Mesothelial cell of epicardium (in vitro differentiated cells): ENCODE results near the gene SVEP1. TPM values are rescaled to one million over a fixed set of nuclear protein-coding genes. Genes with fewer than 3 reads are reported as not detected.
A peak's percentile ranks its signal among the peaks of the same experiment; 100 is the strongest.

Source experiments
- DNase-seq, 2 experiments: peaks; one replicate each; pipeline ENCODE4 v3.0.0; 2021; ENCODE audit warnings: low spot score in 2 of 2; ENCODE audit not compliant: unreplicated experiment in 2 of 2
- H3K27ac Mint-ChIP-seq: 2 replicates; pipeline ENCODE4 v1.8.0; 2021; ENCODE audit warnings: mixed read lengths
- H3K27me3 Mint-ChIP-seq: 2 replicates; pipeline ENCODE4 v1.8.0; 2021; ENCODE audit warnings: low read depth, mixed read lengths
- H3K36me3 Mint-ChIP-seq: 2 replicates; pipeline ENCODE4 v1.8.0; 2021; ENCODE audit warnings: mixed read lengths
- H3K4me1 Mint-ChIP-seq: 2 replicates; pipeline ENCODE4 v1.8.0; 2021; ENCODE audit warnings: mixed read lengths
- H3K4me3 Mint-ChIP-seq: 2 replicates; pipeline ENCODE4 v1.8.0; 2021; ENCODE audit warnings: mild to moderate bottlenecking, moderate library complexity, mixed read lengths
- H3K9me3 Mint-ChIP-seq: 2 replicates; pipeline ENCODE4 v1.8.0; 2021; ENCODE audit warnings: mixed read lengths
- total RNA-seq: library from RNA; stranded (reverse); gene quantifications from 3 replicates; pipeline ENCODE4 v1.2.1, GENCODE V29; 2021
- TF ChIP-seq, protein P1 (sequence below): fragments of 200-600 bp; sonication (generic); IDR thresholded peaks from one replicate; pipeline ENCODE4 v1.5.0; 2021; ENCODE audit warnings: antibody characterized with exemption; ENCODE audit not compliant: unreplicated experiment

SVEP1 gene
- total RNA-seq, 1 donor from 2014 or later: 47.2 TPM

DNA sequence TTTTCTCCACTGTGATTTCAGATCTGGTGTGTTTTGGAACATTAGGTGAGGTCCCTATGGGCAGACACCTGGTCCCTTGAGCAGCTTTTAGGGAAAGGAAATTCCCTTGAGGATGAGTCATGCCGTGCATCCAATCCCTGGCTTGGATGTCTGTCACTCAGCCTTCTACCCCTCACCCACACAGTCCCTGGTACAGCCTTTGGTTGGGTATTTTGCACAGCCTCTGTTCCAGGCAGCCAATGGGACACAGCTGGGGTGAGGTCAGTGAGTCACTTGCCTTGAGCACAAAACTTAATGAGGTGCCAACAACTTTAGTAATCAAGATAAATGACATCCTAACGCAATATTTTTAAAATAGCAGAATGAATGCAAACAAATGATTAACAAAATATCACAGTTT lies 22.7 kb upstream of the SVEP1 start:
- Mint-ChIP-seq H3K9me3 (peaks cover 19% of the 10 kb centered on the region), H3K27ac (no peak overlapping the region), H3K4me1 (peaks cover 12% of the 10 kb centered on the region), H3K27me3 (no peaks in the 10 kb centered on the region), H3K36me3 (peaks cover 4% of the 10 kb centered on the region), H3K4me3 (no peak overlapping the region)
- TF ChIP-seq, protein P1, sequence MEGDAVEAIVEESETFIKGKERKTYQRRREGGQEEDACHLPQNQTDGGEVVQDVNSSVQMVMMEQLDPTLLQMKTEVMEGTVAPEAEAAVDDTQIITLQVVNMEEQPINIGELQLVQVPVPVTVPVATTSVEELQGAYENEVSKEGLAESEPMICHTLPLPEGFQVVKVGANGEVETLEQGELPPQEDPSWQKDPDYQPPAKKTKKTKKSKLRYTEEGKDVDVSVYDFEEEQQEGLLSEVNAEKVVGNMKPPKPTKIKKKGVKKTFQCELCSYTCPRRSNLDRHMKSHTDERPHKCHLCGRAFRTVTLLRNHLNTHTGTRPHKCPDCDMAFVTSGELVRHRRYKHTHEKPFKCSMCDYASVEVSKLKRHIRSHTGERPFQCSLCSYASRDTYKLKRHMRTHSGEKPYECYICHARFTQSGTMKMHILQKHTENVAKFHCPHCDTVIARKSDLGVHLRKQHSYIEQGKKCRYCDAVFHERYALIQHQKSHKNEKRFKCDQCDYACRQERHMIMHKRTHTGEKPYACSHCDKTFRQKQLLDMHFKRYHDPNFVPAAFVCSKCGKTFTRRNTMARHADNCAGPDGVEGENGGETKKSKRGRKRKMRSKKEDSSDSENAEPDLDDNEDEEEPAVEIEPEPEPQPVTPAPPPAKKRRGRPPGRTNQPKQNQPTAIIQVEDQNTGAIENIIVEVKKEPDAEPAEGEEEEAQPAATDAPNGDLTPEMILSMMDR: no peak
- DNase-seq: no peak

DNA sequence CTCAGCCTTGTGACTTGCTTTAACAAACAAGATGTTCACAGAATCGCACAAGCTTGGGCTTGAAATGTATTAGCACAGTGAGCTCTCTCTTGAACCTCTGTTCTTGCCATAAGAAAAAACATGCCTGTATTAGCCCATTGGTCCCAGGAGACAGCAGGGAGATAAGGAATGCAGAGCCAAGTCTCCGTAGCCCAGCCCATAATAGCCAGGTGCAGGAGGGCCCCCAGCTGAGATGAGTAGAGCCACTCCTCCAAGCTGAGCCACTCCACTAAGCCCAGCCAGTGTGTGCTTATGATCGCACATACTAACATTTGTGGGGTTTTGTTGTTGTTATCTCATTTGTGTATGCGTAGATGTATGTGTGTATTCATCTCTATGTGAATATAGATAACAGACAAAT lies 21.6 kb upstream of the SVEP1 start:
- peaks cover 6% of the 10 kb centered on the region for H3K36me3 Mint-ChIP-seq
- peaks cover 12% of the 10 kb centered on the region for H3K4me1 Mint-ChIP-seq
- no peak overlapping the region for H3K27ac Mint-ChIP-seq
- TF ChIP-seq, protein P1: no peak
- peaks cover 26% of the 10 kb centered on the region for H3K9me3 Mint-ChIP-seq
- H3K27me3 Mint-ChIP-seq: no peaks in the 10 kb centered on the region
- no peak overlapping the region for H3K4me3 Mint-ChIP-seq
- DNase-seq: no peak

DNA sequence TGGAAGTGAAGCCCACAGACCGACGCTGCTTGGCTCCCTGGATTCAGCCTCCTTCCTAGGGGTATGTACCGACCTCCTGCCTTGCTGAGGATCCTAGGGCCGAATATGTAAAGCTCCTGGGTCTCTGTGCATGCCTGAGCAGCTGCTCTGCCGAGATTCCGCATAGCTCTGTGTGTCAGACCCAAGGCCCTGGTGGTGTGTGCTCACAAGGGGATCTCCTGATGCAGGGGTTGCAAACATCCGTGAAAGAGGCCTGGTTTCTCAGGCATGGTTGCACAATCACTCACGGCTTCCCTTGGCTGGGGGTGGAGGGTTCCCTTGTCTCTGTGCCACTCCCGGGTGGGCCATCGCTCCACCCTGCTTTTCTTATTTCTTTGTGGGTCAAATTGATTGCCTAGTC lies 19.9 kb upstream of the SVEP1 start:
- Mint-ChIP-seq H3K27ac (peak overlapping the region; percentile 80), H3K9me3 (peaks cover 30% of the 10 kb centered on the region), H3K27me3 (no peaks in the 10 kb centered on the region), H3K4me3 (no peak overlapping the region), H3K4me1 (peaks cover 10% of the 10 kb centered on the region), H3K36me3 (peaks cover 6% of the 10 kb centered on the region)
- DNase-seq: no peak
- TF ChIP-seq, protein P1: no peak

DNA sequence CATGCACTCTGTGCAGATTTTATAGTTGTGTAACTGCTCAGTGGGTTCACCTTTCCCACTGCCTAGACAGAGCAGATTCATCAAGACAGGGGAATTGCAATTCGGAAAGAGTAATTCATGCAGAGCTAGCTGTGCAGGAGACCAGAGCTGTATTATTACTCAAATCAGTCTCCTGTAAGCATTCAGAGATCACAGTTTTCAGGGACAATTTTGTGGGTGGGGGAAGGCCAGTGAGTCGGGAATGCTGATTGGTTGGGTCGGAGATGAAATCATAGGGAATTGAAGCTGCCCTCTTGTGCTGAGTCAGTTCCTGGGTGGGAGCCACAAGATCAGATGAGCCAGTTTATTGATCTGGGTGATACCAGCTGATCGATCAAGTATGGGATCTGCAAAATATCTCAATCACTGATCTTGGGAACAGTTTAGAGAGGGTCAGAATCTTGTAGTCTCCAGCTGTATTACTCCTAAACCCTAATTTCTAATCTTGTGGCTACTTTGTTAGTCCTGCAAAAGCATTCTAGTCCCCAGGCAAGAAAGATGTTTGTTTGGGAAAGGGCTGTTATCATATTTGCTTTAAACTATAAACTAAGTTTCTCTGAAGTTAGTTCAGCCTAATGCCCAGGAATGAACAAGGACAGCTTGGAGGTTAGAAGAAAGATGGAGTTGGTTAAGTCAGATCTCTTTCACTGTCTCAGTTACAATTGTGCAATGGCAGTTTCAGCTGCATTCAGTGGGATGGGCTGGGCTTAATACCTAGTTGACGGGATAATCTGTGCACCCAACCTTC lies 12.7 kb upstream of the SVEP1 start:
- no peaks in the 10 kb centered on the region for H3K27me3 Mint-ChIP-seq
- peaks cover 38% of the 10 kb centered on the region for H3K9me3 Mint-ChIP-seq
- DNase-seq: no peak
- H3K4me1 Mint-ChIP-seq: peaks cover 14% of the 10 kb centered on the region
- H3K4me3 Mint-ChIP-seq: no peak overlapping the region
- H3K36me3 Mint-ChIP-seq: peaks cover 10% of the 10 kb centered on the region
- TF ChIP-seq, protein P1: no peak
- H3K27ac Mint-ChIP-seq: peak overlapping the region; percentile 58

DNA sequence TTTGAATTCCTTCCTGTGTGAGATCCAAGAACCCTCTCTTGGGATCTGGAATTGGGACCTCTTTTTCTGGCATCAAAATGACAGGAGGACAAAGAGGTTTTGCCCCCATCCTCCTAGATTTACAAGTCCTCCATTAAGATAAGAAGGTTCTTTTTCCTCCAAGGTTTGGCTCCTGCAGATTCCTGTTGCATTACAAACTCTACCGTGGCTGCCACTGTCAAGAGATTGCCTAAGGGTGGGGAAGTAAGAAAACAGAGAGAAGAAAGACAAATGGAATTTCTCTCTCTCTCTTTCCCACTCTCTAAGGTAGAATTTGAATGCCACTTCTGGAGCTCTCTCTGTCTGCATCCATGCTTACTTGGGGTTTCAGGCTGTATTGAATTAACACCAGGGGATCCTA lies 12.0 kb upstream of the SVEP1 start:
- DNase-seq: no peak
- Mint-ChIP-seq H3K27ac (peak overlapping the region; percentile 58), H3K36me3 (peaks cover 9% of the 10 kb centered on the region), H3K9me3 (peaks cover 43% of the 10 kb centered on the region), H3K4me3 (no peak overlapping the region), H3K27me3 (no peaks in the 10 kb centered on the region), H3K4me1 (peaks cover 14% of the 10 kb centered on the region)
- TF ChIP-seq, protein P1: no peak
